ENCODE measurements around the gene LRP2BP.
"Not testable (repeated sequence)": the region's sequence is repeated elsewhere in the genome, so short reads cannot be mapped to it uniquely, and the experiment has no call there.

The LRP2BP gene

DNA sequence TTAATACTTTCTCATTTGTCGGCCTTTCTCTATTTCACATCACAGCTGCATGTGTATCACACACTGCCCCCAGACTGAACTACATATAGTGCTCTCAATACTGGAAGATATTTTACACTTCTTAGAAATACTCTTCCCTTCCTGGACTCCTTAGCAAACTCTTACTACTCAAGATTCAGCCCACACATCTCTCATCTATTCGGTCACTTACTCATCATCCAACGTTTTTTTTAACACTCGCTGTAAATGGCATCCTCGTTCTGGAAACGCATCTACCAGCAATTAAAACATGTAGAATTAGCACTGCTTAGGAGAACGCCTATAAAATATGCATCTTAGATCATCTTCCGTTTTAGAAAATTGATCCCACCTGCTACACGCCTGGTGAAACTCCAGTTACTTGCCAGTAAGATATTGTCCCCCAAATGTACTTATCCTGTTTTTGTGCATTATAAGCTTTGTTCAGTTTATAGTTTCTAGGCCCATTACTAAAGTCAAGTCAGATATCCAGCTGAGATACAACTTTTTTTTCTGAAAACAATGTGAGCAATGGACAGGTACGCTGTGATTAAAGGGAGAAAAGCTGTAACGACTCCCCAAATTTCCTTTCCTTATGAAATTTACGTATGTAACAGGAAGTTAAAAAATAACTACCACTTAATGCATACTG lies 1.0 kb downstream of the LRP2BP start:
- DNase-seq: no peak

DNA sequence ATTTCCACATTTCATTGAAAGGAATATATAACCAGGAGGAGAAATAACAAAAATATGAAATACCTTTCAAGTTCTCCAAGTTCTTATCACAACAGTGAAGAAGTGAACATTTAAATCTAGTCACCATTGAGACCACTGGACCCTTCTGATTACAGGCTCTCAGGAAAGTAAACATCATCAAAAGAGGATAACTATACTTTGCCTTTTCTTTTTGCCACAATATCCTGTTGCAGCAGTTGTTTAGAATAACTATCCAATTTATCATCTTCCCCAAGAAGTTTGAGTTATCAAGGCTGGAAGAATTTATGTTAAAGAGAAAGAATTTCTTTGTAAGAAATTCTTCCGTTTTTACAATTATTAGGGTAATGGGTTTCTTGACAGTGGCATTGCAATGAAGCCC lies 3.6 kb downstream of the LRP2BP start:
- DNase-seq: no peak

GRCh38 chr4:185390941-185391340 lies 4.8 kb downstream of the LRP2BP start:
- no peak for DNase-seq

- no peak for DNase-seq
Observed at GRCh38 chr4:185387957-185388356, 7.8 kb downstream of the LRP2BP start.

GRCh38 chr4:185384930-185385331 lies 10.8 kb downstream of the LRP2BP start:
- DNase-seq: no peak

DNA sequence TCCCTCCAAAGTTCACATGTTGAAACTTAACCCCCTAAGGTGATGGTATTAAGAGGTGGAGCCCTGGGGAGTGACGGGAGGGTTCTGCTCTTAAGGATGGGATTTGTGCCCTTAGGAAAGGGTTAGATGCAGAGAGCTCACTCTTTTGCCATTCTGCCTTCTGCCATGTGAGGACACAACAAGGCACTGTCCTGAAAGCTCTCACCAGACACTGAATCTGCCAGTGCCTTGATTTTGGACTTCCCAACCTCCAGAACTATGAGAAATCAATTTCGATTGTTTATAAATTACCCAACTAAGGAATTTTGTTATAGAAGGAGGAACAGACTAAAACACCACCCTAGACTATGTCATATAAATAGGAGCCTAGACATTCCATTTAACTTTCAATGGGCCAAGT lies 11.7 kb downstream of the LRP2BP start:
- DNase-seq: no peak

DNA sequence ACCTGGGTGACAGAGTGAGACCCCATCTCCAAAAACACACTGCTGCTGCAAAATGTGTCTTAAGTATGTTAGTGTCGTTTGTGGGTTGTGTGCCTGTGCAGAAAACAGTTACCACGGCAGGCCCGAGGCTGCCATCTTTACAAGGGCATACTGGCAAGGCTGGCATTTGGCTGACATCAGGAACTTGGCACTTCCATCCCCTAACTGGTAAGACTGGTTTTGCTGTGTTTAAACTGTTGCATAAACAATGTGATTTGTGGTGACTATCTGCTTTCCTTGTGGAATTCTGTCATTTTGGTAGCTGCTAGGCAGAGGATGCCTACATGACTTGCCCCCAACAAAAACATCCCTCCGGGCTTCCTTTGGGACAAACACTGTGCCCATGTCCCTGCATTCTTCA lies 12.3 kb downstream of the LRP2BP start:
- DNase-seq: no peak

DNA sequence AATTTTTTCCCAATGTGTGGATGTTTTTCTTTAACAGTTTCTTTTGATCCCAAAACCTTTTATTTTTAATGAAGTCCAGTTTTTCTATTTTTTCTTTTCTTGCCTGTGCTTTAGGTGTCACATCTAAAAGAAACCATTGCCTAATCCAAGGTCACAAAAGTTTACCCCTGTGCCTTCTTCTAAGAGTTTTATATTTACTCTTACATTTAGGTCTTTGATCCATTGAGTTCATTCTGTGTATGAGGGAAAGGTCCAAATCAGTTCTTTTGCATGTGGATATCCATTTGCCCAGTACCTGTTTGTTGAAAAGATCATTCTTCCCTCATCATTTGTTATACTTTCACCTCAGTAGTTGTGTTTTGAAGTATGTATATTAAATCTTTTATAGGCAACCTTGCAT lies 13.0 kb downstream of the LRP2BP start:
- DNase-seq: no peak

- DNase-seq: no peak
Observed at GRCh38 chr4:185381288-185382196, 14.2 kb downstream of the LRP2BP start.

GRCh38 chr4:185380320-185380719 lies 15.4 kb downstream of the LRP2BP start:
- DNase-seq: no peak

DNA sequence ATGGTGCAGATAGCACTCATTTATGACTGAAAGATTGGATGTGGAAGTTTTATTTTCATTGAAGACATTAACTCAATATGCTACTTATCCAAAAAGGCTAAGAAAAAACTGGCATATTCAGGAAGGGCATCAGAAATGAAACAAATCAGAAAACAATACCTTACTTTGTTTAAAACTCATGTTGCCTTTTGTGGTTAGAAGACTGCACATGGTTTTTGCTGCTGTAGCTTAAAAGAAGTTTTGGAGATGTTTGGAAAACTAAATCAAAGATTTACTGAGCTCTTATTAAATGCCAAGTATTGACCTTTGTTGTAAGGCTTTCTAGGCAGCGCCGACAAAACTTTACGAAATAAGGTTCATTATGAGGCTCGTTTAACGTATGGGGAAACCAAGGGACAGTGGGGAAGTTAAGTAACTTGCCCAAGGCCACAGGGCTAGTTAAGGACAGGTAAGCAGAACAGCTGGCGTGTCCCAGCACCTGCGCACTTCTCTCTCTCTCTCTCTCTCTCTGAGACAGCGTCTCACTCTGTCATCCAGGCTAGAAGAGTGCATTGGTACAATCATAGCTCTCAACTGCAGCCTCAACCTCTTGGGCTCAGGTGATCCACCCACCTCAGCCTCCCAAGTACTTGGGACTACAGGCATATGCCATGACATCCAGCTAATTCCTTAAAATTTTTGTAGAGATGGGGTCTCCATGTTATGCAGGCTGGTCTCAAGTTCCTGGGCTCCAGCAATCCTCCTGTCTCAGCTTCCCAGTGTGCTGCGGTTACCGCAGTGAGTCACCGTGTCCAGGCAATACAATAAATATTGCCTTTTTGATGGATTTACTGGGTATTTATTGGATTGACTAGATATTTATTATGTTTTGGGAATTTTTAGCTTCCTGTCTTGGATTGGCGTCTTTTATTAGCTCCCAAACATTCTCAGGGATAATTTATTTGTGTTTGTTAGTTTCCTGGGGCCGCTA lies 16.1 kb downstream of the LRP2BP start:
- DNase-seq: no peak

GRCh38 chr4:185378264-185378663 lies 17.5 kb downstream of the LRP2BP start:
- no peak for DNase-seq

DNA sequence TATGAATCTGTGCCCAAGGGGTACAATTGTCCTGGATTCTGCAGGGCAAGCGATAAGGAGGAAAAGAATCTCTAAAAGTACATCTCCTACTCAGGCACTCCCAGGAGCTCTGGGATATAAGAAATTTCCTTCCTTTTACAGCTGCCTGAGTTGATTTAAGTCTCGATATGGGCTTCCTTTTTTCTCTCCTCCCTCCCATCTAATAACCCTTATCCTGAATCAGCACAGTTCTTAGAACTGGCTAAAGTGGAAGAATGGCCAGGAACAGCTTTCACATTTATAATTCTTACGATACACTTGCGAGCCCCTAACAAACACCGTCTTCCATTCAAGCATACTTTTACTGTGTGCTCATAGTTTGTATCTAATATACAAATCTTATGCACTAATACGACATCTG lies 21.2 kb downstream of the LRP2BP start:
- no peak for DNase-seq

DNA sequence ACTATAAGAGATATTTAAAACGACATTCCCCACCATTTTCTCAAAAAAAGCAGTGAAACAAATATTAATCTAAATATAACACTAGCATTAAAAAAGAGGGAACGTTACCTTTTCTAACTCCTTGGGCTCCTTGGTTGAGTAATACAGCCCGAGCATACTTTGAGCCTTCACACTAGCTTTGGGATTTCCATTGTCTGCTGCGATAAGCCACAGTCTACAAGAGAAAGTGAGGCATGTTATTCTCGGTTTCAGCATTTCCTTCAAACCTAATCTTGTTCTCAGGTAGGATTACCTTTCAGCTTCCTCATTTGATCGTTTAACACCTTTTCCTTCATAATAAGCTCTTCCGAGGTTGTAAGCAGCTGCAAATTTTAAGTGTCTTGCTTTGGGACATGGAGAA lies 21.7 kb downstream of the LRP2BP start:
- no peak for DNase-seq

GRCh38 chr4:185371702-185372101 lies 24.0 kb downstream of the LRP2BP start:
- DNase-seq: no peak

DNA sequence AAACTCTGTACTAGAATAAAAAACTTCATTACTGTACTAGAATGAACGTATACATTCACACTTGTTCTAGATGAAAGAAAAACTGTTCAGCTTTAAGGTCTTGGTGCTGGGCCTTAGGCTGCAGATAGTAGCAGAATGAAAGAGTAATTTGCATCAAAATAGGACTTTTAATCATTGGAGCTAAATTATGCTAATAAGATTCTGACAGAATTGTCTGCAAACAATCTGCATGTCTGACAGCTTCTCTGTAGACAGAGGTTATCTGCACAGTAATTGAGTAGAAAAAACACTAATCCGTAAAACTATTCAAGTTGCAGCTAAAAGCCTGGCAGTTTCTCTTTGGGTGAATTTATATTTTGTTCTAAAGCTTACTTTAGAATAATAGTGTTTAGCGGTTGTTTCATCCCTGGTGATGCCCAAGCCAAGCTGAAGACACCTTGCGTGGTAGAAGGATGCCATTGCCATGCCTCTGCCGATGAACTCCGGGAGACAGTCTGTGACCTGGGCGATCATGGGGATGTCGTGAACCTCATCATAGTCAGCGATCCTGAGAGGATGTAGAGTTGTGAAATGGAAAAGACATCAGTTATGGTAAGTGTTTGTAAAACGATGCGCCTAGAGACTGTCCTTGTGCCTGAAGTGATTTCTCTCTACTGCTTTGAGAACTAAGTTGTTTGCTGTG lies 25.3 kb downstream of the LRP2BP start:
- DNase-seq: no peak

DNA sequence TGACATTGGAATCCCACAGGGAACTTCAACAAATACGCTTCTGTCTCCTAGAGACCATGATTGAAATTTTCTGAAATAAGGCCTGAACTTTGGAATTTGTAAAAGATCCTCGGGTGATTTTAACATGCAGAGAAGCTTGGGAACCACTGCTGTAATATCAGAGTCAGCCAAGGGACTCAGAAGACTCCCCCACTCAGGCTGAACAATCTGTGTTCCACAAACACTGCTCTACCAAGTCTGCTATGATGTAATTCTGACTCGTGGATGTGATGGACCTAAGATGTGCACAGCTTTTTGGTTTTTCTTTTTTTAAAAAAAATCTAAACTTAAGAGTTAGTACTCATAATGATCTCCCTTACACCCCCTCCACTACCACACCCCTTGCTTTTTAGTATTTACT lies 26.0 kb downstream of the LRP2BP start:
- DNase-seq: no peak

GRCh38 chr4:185364886-185365285 lies 30.8 kb downstream of the LRP2BP start:
- DNase-seq: no peak

DNA sequence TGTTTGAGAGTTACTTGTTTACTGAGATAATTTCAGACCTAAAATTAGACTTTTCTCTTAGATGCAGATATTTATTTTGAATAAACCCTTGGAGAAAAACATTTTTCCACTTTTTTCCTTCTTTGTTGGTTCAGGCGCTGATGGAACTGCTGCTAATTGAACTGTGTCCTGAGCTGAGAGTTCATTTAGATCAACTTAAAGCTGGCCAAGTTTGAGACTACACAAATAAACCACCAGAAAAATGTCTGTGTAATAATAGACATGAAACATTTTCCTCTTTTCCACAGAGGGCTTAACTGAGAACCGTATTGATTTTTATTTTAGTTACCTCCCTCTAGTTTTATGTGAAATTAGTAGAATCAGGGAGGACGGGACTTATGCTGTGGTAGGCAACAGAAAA lies 32.5 kb downstream of the LRP2BP start:
- no peak for DNase-seq

DNA sequence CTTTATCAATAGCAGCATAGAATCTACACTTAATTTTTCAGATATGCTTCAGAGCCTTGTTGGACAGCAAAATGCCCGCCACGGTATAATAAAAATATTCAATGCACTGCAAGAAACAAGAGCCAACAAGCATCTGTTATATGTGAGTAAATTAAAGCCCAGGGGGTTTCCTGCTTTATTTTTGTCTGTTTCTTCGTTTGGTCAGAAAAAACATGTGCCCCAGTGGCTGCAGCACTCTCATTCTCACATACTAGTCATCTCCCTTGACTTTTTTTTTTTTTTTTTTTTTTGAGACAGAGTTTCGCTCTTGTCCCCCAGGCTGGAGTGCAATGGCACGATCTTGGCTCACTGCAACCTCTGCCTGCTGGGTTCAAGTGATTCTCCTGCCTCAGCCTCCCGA lies 33.2 kb downstream of the LRP2BP start:
- DNase-seq: not testable (repeated sequence)

- no peak for DNase-seq
Observed at GRCh38 chr4:185361872-185362271, 33.9 kb downstream of the LRP2BP start.

GRCh38 chr4:185359767-185360446 lies 35.8 kb downstream of the LRP2BP start:
- DNase-seq: no peak
